HG03060 (cell line): Measurements from ENCODE around the gene EPS15.
"Not testable (repeated sequence)": the region's sequence is repeated elsewhere in the genome, so short reads cannot be mapped to it uniquely, and the experiment has no call there.

Experiments
- ATAC-seq: cut with Tn5 transposase; IDR thresholded peaks from one replicate; pipeline ENCODE4 v1.9.1; 2021; ENCODE audit warnings: low read depth, moderate number of reproducible peaks; ENCODE audit not compliant: unreplicated experiment

Gene EPS15

DNA sequence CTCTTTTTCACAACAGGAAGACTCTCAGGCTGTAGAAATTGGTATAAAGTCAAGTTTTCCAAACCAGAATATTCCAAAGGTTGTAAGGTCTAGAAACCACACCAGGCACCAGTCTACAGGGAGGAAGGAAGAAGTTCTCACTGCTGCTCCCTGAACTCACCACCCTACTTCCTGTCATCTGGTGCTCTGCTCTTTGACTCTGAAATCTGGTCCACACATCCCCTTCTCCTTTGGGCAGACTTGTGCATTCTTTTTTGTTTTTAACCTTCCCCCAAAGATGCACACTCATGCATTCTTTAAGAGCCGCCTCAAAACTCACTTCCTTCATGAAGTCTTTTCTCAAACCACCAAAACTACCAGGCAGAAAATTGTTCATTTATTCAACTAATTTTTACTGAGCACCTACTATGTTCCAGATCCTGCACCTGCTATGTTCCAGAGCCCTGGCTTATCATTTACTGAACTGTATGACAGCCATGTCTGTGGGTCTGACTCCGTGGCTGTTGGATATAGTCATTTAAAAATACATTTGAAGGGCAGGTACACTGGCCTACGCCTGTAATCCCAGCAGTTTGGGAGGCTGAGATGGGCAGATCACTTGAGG lies 30.1 kb upstream of the EPS15 start:
- ATAC-seq, result no peak

GRCh38 chr1:51543858-51544257 lies 24.8 kb upstream of the EPS15 start:
- ATAC-seq, result no peak

- no peak for ATAC-seq
Observed at GRCh38 chr1:51542158-51542953, 23.3 kb upstream of the EPS15 start.

GRCh38 chr1:51541313-51542050 lies 22.4 kb upstream of the EPS15 start:
- ATAC-seq, result no peak

DNA sequence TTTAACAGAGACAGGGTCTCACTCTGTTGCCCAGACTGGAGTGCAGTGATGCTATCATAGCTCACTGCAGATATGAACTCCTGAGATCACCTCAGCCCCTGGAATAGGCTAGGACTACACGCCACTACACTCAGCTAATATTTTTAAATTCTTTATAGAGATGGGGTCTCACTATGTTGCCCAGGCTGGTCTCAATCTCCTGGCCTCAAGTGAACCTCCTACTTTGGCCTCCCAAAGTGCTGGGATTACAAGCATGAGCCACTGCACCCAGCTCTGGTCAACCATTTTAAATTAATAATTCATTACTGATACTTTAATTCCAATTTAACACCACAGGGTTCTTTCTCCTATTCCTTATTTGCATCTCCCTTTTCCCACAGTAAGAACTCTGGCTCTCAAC lies 18.5 kb upstream of the EPS15 start:
- ATAC-seq, result no peak

GRCh38 chr1:51535006-51535592 lies 16.0 kb upstream of the EPS15 start:
- no peak for ATAC-seq

GRCh38 chr1:51534447-51534846 lies 15.4 kb upstream of the EPS15 start:
- ATAC-seq, result no peak

DNA sequence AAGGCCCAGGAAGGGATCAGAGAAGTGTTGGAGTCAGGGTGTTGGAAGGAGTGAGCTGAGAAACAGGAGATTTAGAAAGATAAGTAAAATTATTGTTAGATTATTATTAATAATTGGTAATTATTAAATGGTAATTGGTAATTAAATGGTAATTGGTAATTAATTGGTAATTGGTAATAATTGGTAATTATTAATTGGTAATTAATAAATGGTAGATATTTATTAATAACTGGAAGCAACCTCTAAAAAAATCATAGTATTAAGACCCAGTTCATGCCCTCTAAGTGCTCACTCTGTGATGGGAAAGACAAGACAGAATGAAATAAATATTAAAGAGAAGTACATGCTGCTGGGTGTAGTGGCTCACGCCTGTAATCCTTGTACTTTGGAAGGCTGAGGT lies 13.8 kb upstream of the EPS15 start:
- no peak for ATAC-seq

DNA sequence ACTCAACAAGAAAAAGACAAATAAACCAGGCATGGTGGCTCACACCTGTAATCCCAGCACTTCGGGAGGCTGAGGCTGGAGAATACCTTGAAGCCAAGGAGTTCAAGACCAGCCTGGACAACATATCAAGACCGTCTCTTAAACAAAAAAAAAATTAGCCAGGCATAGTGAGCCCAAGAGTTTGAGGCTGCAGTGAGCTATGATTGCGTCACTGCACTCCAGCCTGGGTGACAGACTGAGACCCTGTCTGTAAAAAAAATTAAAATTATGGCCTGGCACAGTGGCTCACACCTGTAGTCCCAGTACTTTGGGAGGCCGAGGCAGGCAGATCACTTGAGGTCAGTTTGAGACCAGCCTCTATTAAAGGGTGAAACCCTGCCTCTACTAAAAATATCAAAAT lies 11.4 kb upstream of the EPS15 start:
- not testable (repeated sequence) for ATAC-seq

- no peak for ATAC-seq
Observed at GRCh38 chr1:51527144-51527543, 8.1 kb upstream of the EPS15 start.

GRCh38 chr1:51526248-51526647 lies 7.2 kb upstream of the EPS15 start:
- ATAC-seq, result no peak

GRCh38 chr1:51525295-51525694 lies 6.2 kb upstream of the EPS15 start:
- ATAC-seq, result no peak

DNA sequence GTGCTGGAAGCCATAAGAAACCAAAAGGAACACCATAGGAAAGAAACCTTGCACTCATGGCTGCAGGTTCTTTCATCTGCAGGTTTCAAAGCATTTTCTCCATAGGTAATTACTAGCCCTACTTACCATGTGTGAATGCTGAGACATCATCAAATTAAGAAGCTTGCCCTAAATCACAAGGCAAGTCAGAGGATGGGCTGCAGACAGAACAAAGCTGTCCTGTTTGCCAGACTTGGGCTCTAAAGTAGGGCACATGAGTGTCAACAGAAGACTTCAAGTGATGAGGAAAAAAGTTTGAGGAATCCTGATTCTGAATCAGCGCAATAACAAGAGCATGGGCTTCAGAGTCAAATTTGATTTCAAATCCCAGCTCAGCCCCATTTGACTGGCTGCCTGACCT lies 5.8 kb upstream of the EPS15 start:
- no peak for ATAC-seq

GRCh38 chr1:51523931-51524330 lies 4.9 kb upstream of the EPS15 start:
- no peak for ATAC-seq

DNA sequence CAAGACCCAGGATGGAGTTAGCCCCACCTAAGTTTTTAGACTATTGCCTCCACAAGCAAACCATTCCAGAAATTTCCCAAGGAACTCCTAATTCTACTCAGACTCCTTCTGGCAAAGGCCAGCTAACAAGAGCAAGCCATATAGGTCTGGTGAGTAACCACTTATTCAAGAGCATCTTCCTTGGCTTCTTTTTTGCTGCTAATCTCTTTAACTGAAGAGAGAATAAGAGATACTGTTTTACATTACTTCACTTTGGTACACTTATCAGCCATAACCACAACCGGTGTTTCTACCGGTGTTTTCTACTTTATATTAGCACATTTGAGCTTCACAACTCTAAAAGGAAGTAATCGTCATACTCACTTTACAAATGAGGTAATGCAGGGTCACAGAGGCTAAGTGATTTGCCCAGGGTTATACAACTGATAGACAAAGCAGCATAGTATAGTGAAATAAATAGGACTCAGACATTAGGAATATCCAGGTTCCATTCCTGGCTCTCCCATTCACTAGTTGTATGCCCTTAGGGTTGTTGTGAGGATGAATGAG lies 1.7 kb upstream of the EPS15 start:
- no peak for ATAC-seq

- no peak for ATAC-seq
Observed at GRCh38 chr1:51519865-51520699, 1.0 kb upstream of the EPS15 start.

DNA sequence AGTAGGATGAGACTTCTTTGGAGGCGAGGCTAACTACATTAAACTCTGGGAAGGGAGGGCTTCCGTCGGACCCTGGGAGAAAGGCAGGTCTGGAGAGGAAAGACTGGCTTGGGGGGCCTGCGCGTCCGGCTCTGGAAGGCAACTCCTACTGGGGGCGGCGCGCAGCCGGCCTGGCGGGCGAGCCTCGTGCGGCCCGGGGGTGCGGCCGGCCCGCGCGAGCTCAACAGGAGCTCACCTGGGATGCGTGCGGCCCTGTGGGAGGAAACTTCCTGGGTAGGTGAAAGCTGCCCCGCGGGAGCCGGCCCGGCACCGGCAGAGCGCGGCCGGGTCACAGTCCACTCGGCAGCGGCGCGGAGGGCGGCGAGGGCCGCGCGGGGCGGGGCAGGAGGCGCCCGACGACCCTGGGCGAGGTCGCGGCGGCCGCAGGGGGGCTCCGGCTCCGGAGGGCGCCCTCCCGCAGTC lies 449 bp downstream of the EPS15 start:
- no peak for ATAC-seq

DNA sequence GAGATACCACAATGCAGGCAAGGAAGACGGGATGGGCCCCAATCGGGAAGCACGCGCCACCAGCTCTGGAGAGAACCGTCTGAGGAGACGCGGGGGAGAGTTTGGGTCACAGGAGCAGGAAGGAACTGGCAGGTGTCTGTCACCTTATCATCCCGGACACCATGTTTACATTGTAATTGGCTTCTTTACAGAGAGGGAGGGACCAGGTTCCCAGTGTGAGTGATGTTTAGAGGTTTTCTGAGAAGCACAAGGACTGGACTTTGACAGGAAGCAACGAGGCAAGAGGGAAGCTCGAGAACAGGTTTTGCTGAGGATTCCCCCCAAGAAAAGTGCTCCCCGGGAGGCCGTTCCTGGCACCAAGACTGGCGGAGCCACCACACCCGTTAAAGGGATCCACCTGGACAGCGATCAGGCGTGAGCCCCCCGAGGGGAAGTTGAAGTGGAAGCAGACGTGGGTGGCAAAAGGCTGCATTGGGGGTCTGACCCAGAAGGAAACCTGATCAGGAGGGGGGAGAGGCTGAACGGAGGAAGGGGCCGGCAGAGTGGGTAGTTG lies 957 bp downstream of the EPS15 start:
- ATAC-seq, result no peak

GRCh38 chr1:51517361-51518032 lies 1.6 kb downstream of the EPS15 start:
- ATAC-seq, result no peak
